Measurements from ENCODE around the gene WIZ. TPM values are rescaled to one million over a fixed set of nuclear protein-coding genes. Genes with fewer than 3 reads are reported as not detected.

Gene WIZ
- total and polyA plus RNA-seq, 2 of the 8 experiments (the other 6 are each of a cell fraction or from before 2014, with no cell fraction given): 12.5 to 33.2 TPM

DNA sequence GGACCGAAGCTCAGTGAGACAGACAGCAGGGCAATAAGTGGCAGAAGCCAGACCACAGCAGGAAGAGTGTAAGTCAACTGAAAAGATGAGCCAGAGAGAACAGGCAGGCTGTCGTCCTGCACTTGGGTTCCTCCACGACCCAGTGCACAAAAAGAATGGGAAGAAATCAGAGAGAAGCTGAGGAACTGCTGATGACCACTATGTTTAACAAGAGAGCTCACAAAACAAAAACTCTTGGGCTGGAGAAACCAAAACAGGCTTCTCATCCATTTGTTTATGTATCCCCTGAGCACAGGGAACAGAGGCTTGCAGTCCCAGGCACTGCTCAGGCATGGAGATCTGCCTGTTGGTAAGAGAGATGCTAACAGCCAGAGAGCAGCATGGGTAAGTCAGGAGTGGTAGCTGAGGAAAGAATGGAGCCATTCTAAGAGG, 45.0 kb downstream of the WIZ start:
- H3K27ac ChIP-seq (ENCODE audit: low read depth, low read length): no peak overlapping the region
- WGBS, 2 experiments (ENCODE audit: extremely low coverage in 1 of 2, insufficient coverage in 1 of 2, insufficient read length in 1 of 2, insufficient replicate concordance in 2 of 2, low coverage in 1 of 2, low lambda C conversion rate in 2 of 2, missing lambda C conversion rate in 1 of 2): 87% methylated on average over 3 of the region's 3 CpGs; no CpG with 5 or more reads in 1 of the 2 experiments
- no peak for TF ChIP-seq ASH2L (IDR thresholded peaks at IDR 0.05; ENCODE audit: low read length)
- no peak for TF ChIP-seq CREB1 (IDR thresholded peaks at IDR 0.05)
- TF ChIP-seq CHD1 (IDR thresholded peaks at IDR 0.05; ENCODE audit: low read depth, low read length): no peak
- no peak for TF ChIP-seq SRF (IDR thresholded peaks at IDR 0.05; ENCODE audit: low read depth, low read length)
- TF ChIP-seq PHF8 (conservative IDR thresholded peaks at IDR 0.05; ENCODE audit: low read depth, low read length): no peak
- TF ChIP-seq RNF2 (IDR thresholded peaks at IDR 0.05; ENCODE audit: borderline replicate concordance, low read depth, low read length, missing control alignments, poor library complexity, severe bottlenecking): no peak
- no peak for TF ChIP-seq BACH1 (IDR thresholded peaks at IDR 0.05; ENCODE audit: low read length)
- TF ChIP-seq HDAC2 (IDR thresholded peaks at IDR 0.05; ENCODE audit: borderline replicate concordance in 1 of 2, low read depth in 2 of 2, low read length in 2 of 2): no peak
- TF ChIP-seq POU5F1 (IDR thresholded peaks at IDR 0.05; ENCODE audit: low read depth, low read length): no peak
- TF ChIP-seq SIX5 (IDR thresholded peaks at IDR 0.05; ENCODE audit: low read depth, low read length): no peak
- TF ChIP-seq FOSL1 (IDR thresholded peaks at IDR 0.05; ENCODE audit: insufficient read depth, low read depth, low read length): no peak
- TF ChIP-seq KDM1A (IDR thresholded peaks at IDR 0.05; ENCODE audit: borderline replicate concordance, low read length): no peak
- no peak for TF ChIP-seq TAF7 (optimal IDR thresholded peaks at IDR 0.05; ENCODE audit: borderline replicate concordance, low read depth, low read length)
- no peak for TF ChIP-seq CBX8 (IDR thresholded peaks at IDR 0.05; ENCODE audit: borderline replicate concordance, low read depth, low read length)

More for the DNA sequence above, 45.0 kb downstream of the WIZ start:
- no peak overlapping the region for H3K4me2 ChIP-seq (ENCODE audit: insufficient read depth in 1 of 2, low read depth in 2 of 2, low read length in 2 of 2)
- no peak overlapping the region for H2AFZ ChIP-seq (ENCODE audit: low read length)
- no peaks in the 10 kb centered on the region for H3K23me2 ChIP-seq (ENCODE audit: low read depth, low read length)
- H3K4ac ChIP-seq (replicated peaks; ENCODE audit: insufficient read length, low read depth, low read length): no peak overlapping the region
- ChIA-PET CTCF (ENCODE audit: partially characterized antibody) (interaction anchor here (0.6 to 1.4 kb wide), 4 partner anchors 17 to 214 kb away, joined by 3 read pairs; no protein-coding TSS in a partner anchor), POLR2A (ENCODE audit: partially characterized antibody) (interaction anchor here (0.9 to 4.4 kb wide), 3 partner anchors 9 to 25 kb away, joined by 5 to 35 read pairs (median 12); partner anchors contain the start of genes AKAP8 and AKAP8L)
- H3K27me3 ChIP-seq (replicated peaks in 1 of 4; ENCODE audit: control insufficient read depth in 3 of 4, extremely low read depth in 1 of 4, insufficient read depth in 3 of 4, low read length in 3 of 4): no peaks in the 10 kb centered on the region
- no peaks in the 10 kb centered on the region for H3K9me3 ChIP-seq (ENCODE audit: insufficient read depth in 2 of 2, low read depth in 1 of 2, low read length in 1 of 2)
- H4K91ac ChIP-seq (replicated peaks; ENCODE audit: insufficient read length, low read length): no peak overlapping the region
- H3K9ac ChIP-seq (replicated peaks in 1 of 4; ENCODE audit: extremely low read depth in 1 of 4, low read depth in 3 of 4, low read length in 3 of 4): no peak overlapping the region
- H2BK20ac ChIP-seq (ENCODE audit: low read length): no peak overlapping the region
- DNase-seq (ENCODE audit: low read depth in 1 of 2, low spot score in 2 of 2): no peak
- H3K79me1 ChIP-seq (ENCODE audit: low read depth, low read length): peaks cover 29% of the 10 kb centered on the region
- H4K8ac ChIP-seq (ENCODE audit: extremely low read depth, insufficient read depth, low read length): no peak overlapping the region
- no peak overlapping the region for H3K23ac ChIP-seq (ENCODE audit: insufficient read length)
- H2BK15ac ChIP-seq (ENCODE audit: low read length): no peak overlapping the region
- no peak overlapping the region for H2BK5ac ChIP-seq (ENCODE audit: low read depth, low read length)
- peaks cover 8 to 27% (median 14%) of the 10 kb centered on the region in 4 experiments; a peak in 7 of 8 replicates for H3K36me3 ChIP-seq (ENCODE audit: control insufficient read depth in 2 of 4, insufficient read depth in 4 of 4, low read length in 3 of 4)
- peaks cover 19 to 34% of the 10 kb centered on the region in 2 experiments for H4K20me1 ChIP-seq (replicated peaks in 1 of 2; ENCODE audit: control insufficient read depth in 1 of 2, insufficient read depth in 2 of 2, low read length in 2 of 2)
- H3K14ac ChIP-seq (ENCODE audit: insufficient read length): no peak overlapping the region
- H3K18ac ChIP-seq (ENCODE audit: extremely low read depth, low read length): no peak overlapping the region
- H3K79me2 ChIP-seq (ENCODE audit: control insufficient read depth in 1 of 2, insufficient read depth in 2 of 2, low read length in 2 of 2): peaks cover 19 to 92% of the 10 kb centered on the region in 2 experiments
- no peak overlapping the region for H3K56ac ChIP-seq (replicated peaks; ENCODE audit: insufficient read length, low read depth, low read length)
- FAIRE-seq: no peak
- no peaks in the 10 kb centered on the region for H3K4me1 ChIP-seq (replicated peaks in 1 of 4; ENCODE audit: control insufficient read depth in 3 of 4, insufficient read depth in 4 of 4, low read length in 3 of 4)
- H4K5ac ChIP-seq (ENCODE audit: insufficient read length, low read depth, low read length): no peak overlapping the region
- no peak overlapping the region for H2AK5ac ChIP-seq (ENCODE audit: low read depth, low read length)
- no peak overlapping the region for H2BK120ac ChIP-seq (replicated peaks; ENCODE audit: low read depth, low read length)
- H3K4me3 ChIP-seq (ENCODE audit: extremely low read depth in 1 of 4, insufficient read depth in 2 of 4, low read depth in 3 of 4, low read length in 4 of 4): no peak overlapping the region
- H2BK12ac ChIP-seq (ENCODE audit: low read depth, low read length): no peak overlapping the region

All from H1 (cell line).